Measurements from ENCODE around the gene RIC8B.

DNA sequence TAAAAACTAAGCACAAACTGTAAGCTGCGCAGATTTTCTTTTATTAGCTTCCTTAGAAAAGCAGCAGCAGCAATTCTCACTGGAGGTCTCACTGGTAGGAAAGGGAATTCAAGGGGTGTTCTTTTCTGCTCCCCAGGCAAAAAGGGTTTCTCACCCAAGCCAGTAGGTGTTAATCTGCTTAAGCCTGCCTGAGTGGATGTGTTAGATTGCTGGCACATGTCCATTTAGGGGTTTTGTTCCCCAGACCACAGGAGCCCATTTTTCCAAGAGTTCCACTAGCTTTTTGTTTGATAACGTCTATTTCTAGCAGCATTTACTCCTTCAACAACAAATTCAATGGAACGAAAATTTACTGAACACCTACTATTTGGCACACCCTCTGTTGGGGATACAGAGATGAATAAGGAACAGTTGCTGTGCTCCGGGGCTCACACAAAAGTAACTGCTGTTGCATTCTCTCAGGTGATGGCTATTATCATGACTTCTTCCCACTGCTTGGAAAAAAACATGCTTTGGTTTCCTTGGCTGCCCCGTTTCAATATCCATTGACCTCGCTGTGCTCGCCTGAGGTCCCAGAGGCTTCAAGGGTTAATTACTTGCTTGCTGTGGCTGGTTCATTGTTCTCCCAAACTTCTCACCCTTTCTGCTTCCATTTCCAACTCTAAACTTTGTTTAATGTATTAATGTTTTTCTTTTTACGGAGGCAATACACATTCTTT lies 31.1 kb upstream of the RIC8B start:
- TF ChIP-seq POLR2A (IDR thresholded peaks at IDR 0.05) (no peak), EP300 (IDR thresholded peaks at IDR 0.05) (no peak)

Measured in suprapubic skin (tissue), 2 donors.